HEK293 (cell line): Measurements from ENCODE around the gene CALB2.

Source experiments
- CTCF ChIA-PET: fragments of 350-600 bp; formaldehyde crosslinking; extraction: SDS; loops from one replicate; lab custom pipeline; 2021; ENCODE audit warnings: antibody characterized with exemption; lab: Yijun Ruan, JAX
- POLR2A ChIA-PET: fragments of 300-600 bp; formaldehyde crosslinking; extraction: SDS; loops from one replicate; lab custom pipeline; 2020; ENCODE audit warnings: antibody characterized with exemption, inconsistent platforms; lab: Yijun Ruan, JAX
- H3K27ac ChIP-seq: fragments of 200-500 bp; sonication (Bioruptor generic); 2 replicates; pipeline ENCODE4 v1.5.1; 2014; ENCODE audit warnings: low read depth, low read length, control low read depth, inconsistent platforms; ENCODE audit errors: extremely low read depth
- H3K36me3 ChIP-seq, 2 experiments: fragments of 200-500 bp in 1 of 2; sonication (Bioruptor generic) in 1 of 2; 1 replicate in 1 of 2; 2 replicates in 1 of 2; pipeline ENCODE4 v1.5.1; 2014 to 2017; ENCODE audit warnings: inconsistent platforms in 2 of 2, low read length in 2 of 2; ENCODE audit not compliant: control insufficient read depth in 2 of 2, insufficient read depth in 1 of 2
- H3K4me1 ChIP-seq: fragments of 200-500 bp; sonication (Bioruptor generic); 2 replicates; pipeline ENCODE4 v1.5.1; 2014; ENCODE audit warnings: mild to moderate bottlenecking, low read length, inconsistent platforms; ENCODE audit not compliant: control insufficient read depth, insufficient read depth
- H3K4me3 ChIP-seq: 2 replicates; pipeline ENCODE4 v1.5.1; 2011; ENCODE audit warnings: low read depth, mild to moderate bottlenecking, control low read depth, low read length, moderate library complexity
- H3K9me3 ChIP-seq: fragments of 200-500 bp; sonication (Bioruptor generic); 2 replicates; pipeline ENCODE4 v1.5.1; 2014; ENCODE audit warnings: low read depth, low read length, inconsistent platforms; ENCODE audit not compliant: control insufficient read depth, insufficient read depth
- EGR2 ChIP-seq: fragments of 450-650 bp; formaldehyde crosslinking; IDR thresholded peaks from 2 replicates; pipeline ENCODE4 v1.5.1; 2016; ENCODE audit warnings: low read depth, missing biosample characterization, missing genetic modification characterization
- HOXC10 ChIP-seq: sonication (generic); formaldehyde crosslinking; IDR thresholded peaks from 2 replicates; pipeline ENCODE4 v1.8.1; 2023; ENCODE audit warnings: mild to moderate bottlenecking, missing genetic modification reagents
- MYNN ChIP-seq: fragments of 450-650 bp; formaldehyde crosslinking; IDR thresholded peaks from 2 replicates; pipeline ENCODE4 v1.5.1; 2016; ENCODE audit warnings: missing biosample characterization, missing genetic modification characterization, borderline replicate concordance
- OSR2 ChIP-seq: fragments of 450-650 bp; formaldehyde crosslinking; IDR thresholded peaks from 2 replicates; pipeline ENCODE4 v1.5.1; 2016; ENCODE audit warnings: missing biosample characterization, missing genetic modification characterization
- SETDB1 ChIP-seq: IDR thresholded peaks from one replicate; pipeline ENCODE4 v1.6.1; 2017; ENCODE audit warnings: mild to moderate bottlenecking, low read length, moderate library complexity, mixed read lengths; ENCODE audit not compliant: insufficient read length
- SP7 ChIP-seq: fragments of 450-650 bp; formaldehyde crosslinking; IDR thresholded peaks from 2 replicates; pipeline ENCODE4 v1.5.1; 2016; ENCODE audit warnings: missing biosample characterization, missing genetic modification characterization
- ZNF175 ChIP-seq: fragments of 450-650 bp; formaldehyde crosslinking; IDR thresholded peaks from 2 replicates; pipeline ENCODE4 v1.5.1; 2016; ENCODE audit warnings: missing biosample characterization, missing genetic modification characterization
- ZNF202 ChIP-seq: fragments of 450-650 bp; formaldehyde crosslinking; IDR thresholded peaks from 2 replicates; pipeline ENCODE4 v1.5.1; 2016; ENCODE audit warnings: missing biosample characterization, missing genetic modification characterization, borderline replicate concordance
- ZNF311 ChIP-seq: fragments of 450-650 bp; formaldehyde crosslinking; IDR thresholded peaks from 2 replicates; pipeline ENCODE4 v1.5.1; 2017; ENCODE audit warnings: missing biosample characterization, missing genetic modification characterization, borderline replicate concordance
- ZNF335 ChIP-seq: fragments of 450-650 bp; formaldehyde crosslinking; conservative IDR thresholded peaks from 2 replicates; pipeline ENCODE4 v1.5.1; 2016; ENCODE audit warnings: missing biosample characterization, missing genetic modification characterization
- ZNF37A ChIP-seq: fragments of 450-650 bp; IDR thresholded peaks from 2 replicates; pipeline ENCODE4 v1.5.1; 2018; ENCODE audit warnings: missing biosample characterization, missing genetic modification characterization
- ZNF423 ChIP-seq: fragments of 450-650 bp; formaldehyde crosslinking; IDR thresholded peaks from 2 replicates; pipeline ENCODE4 v1.5.1; 2016; ENCODE audit warnings: missing biosample characterization, missing genetic modification characterization
- ZNF473 ChIP-seq: fragments of 450-650 bp; formaldehyde crosslinking; IDR thresholded peaks from 2 replicates; pipeline ENCODE4 v1.5.1; 2017; ENCODE audit warnings: missing biosample characterization, missing genetic modification characterization
- ZNF658 ChIP-seq: fragments of 450-650 bp; formaldehyde crosslinking; IDR thresholded peaks from 2 replicates; pipeline ENCODE4; 2016; ENCODE audit warnings: missing biosample characterization, missing genetic modification characterization
- ZNF785 ChIP-seq: fragments of 450-650 bp; formaldehyde crosslinking; IDR thresholded peaks from 2 replicates; pipeline ENCODE4 v1.5.1; 2016; ENCODE audit warnings: missing biosample characterization, missing genetic modification characterization
- TF ChIP-seq, protein P1 (sequence below): fragments of 450-650 bp; formaldehyde crosslinking; IDR thresholded peaks from 2 replicates; pipeline ENCODE4 v1.5.1; 2016; ENCODE audit warnings: missing biosample characterization, missing genetic modification characterization
- TF ChIP-seq, protein P2 (sequence below): fragments of 450-650 bp; formaldehyde crosslinking; IDR thresholded peaks from 2 replicates; pipeline ENCODE4 v1.5.1; 2016; ENCODE audit warnings: missing biosample characterization, missing genetic modification characterization, borderline replicate concordance

CALB2 gene

DNA sequence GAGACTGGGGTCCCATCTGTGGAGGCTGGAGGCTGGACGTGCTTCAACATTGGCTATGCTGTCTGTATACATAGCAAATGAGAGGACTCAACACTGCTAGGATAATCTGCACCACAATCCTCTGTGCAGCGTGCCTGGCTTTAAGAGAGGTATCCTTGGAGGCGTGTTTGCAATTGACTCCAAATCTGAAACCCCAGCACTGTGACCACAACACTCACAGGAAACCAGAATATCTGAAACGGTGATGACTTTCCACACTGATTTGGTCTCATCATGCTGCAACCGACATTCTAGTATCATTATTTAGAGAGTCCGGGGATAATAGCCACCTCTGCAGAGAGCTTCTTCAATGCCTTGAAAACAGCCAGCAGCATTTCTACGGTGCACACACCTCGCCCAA is 48.2 kb downstream of the CALB2 start:
- ChIA-PET CTCF (interaction anchor here (0.7 to 0.9 kb wide), 2 partner anchors 48 to 93 kb away, joined by 3 to 4 read pairs; partner anchors contain the start of gene CALB2), POLR2A (no interaction called here)
- no peaks in the 10 kb centered on the region for H3K4me1 ChIP-seq
- H3K4me3 ChIP-seq, result no peak overlapping the region
- no peaks in the 10 kb centered on the region for H3K9me3 ChIP-seq
- H3K27ac ChIP-seq, result no peak overlapping the region
- no peak for TF ChIP-seq ZNF423 (tag by site-specific recombination)
- TF ChIP-seq HOXC10 (CRISPR knock-in tag), result no peak
- no peak for TF ChIP-seq ZNF311 (tag by site-specific recombination)
- no peak for TF ChIP-seq EGR2
- H3K36me3 ChIP-seq, result no peaks in the 10 kb centered on the region

DNA sequence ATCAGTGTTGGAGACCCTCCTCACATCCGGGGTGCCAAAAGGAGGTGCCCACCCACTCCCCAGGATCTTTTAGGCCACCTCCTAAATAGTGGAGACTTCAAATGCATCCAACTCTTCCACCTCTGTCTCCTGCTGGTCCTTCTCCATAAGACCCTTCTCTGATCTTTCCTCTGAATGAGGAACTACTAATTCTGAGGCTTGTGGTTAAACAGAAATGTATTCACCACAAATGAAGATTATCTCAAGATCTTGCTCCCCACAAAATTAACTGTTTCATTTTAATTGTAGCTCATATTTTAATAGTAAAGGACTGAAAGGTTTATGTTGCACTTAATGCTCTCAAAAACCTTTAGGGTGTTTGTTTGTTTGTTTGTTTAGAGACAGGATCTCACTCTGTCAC is 49.2 kb downstream of the CALB2 start:
- no peaks in the 10 kb centered on the region for H3K9me3 ChIP-seq
- H3K27ac ChIP-seq, result no peak overlapping the region
- no peaks in the 10 kb centered on the region for H3K36me3 ChIP-seq
- ChIA-PET POLR2A (no interaction called here), CTCF (interaction anchor here (0.5 to 1.6 kb wide), 2 partner anchors 40 to 359 kb away, joined by 6 to 7 read pairs; no protein-coding TSS in a partner anchor)
- no peak overlapping the region for H3K4me3 ChIP-seq
- no peaks in the 10 kb centered on the region for H3K4me1 ChIP-seq
- no peak for TF ChIP-seq ZNF37A (tag by site-specific recombination)

DNA sequence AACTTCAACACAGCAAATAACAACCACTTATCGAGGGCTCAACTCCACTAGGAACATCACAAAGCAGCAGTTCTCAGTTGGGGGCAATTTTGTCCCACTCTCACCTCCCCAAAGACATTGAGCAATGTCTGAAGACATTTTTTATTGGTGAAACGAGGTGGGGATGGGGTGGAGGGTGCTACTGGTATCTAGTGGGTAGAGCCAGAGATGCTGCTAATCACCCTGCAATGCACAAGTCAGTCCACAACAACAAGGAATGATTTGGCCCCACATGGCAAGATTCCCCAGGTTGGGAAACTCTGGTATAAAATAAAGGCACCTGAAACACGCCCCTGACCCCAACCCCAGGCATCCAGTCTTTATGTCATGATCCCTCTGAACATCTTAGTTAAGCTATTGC is 50.0 kb downstream of the CALB2 start:
- ChIA-PET POLR2A (no interaction called here), CTCF (interaction anchor here (1.6 kb wide), 1 partner anchor 41 kb away, joined by 7 read pairs; no protein-coding TSS in a partner anchor)
- Histone ChIP-seq H3K4me1 (no peaks in the 10 kb centered on the region), H3K9me3 (no peaks in the 10 kb centered on the region), H3K27ac (no peak overlapping the region), H3K36me3 (no peaks in the 10 kb centered on the region), H3K4me3 (no peak overlapping the region)
- TF ChIP-seq ZNF202 (tag by site-specific recombination) (no peak), MYNN (tag by site-specific recombination) (no peak), ZNF335 (no peak), ZNF785 (no peak), ZNF473 (no peak), OSR2 (no peak), SP7 (tag by site-specific recombination) (no peak), ZNF658 (tag by site-specific recombination) (no peak), SETDB1 (no peak), ZNF175 (tag by site-specific recombination) (no peak)
- TF ChIP-seq, protein P1, sequence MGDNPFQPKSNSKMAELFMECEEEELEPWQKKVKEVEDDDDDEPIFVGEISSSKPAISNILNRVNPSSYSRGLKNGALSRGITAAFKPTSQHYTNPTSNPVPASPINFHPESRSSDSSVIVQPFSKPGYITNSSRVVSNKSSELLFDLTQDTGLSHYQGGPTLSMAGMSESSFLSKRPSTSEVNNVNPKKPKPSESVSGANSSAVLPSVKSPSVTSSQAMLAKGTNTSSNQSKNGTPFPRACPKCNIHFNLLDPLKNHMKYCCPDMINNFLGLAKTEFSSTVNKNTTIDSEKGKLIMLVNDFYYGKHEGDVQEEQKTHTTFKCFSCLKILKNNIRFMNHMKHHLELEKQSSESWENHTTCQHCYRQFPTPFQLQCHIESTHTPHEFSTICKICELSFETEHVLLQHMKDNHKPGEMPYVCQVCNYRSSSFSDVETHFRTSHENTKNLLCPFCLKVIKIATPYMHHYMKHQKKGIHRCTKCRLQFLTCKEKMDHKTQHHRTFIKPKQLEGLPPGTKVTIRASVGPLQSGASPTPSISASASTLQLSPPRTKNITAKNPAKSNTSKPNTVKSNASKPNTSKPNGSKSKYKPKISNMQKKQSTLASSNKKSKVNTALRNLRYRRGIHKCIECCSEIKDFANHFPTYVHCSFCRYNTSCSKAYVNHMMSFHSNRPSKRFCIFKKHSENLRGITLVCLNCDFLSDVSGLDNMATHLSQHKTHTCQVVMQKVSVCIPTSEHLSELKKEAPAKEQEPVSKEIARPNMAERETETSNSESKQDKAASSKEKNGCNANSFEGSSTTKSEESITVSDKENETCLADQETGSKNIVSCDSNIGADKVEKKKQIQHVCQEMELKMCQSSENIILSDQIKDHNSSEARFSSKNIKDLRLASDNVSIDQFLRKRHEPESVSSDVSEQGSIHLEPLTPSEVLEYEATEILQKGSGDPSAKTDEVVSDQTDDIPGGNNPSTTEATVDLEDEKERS (tag by site-specific recombination), result no peak
- TF ChIP-seq, protein P2, sequence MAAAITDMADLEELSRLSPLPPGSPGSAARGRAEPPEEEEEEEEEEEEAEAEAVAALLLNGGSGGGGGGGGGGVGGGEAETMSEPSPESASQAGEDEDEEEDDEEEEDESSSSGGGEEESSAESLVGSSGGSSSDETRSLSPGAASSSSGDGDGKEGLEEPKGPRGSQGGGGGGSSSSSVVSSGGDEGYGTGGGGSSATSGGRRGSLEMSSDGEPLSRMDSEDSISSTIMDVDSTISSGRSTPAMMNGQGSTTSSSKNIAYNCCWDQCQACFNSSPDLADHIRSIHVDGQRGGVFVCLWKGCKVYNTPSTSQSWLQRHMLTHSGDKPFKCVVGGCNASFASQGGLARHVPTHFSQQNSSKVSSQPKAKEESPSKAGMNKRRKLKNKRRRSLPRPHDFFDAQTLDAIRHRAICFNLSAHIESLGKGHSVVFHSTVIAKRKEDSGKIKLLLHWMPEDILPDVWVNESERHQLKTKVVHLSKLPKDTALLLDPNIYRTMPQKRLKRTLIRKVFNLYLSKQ (tag by site-specific recombination), result no peak
